Activated CD8-positive, alpha-beta memory T cell treated with anti-CD3 and anti-CD28 coated beads, Interleukin-2, amount 50 U/mL, for 48 hours (primary cell): ENCODE data around the gene HYPK.
"Not testable (repeated sequence)": the region's sequence is repeated elsewhere in the genome, so short reads cannot be mapped to it uniquely, and the experiment has no call there.

Experiments used
- DNase-seq: peaks from one replicate; pipeline ENCODE4 v3.0.0-alpha.2; 2020

The HYPK gene

GRCh38 chr15:43795997-43796396, 4.4 kb upstream of the HYPK start:
- DNase-seq, result no peak

GRCh38 chr15:43796566-43796965, 3.8 kb upstream of the HYPK start:
- no peak for DNase-seq

GRCh38 chr15:43799209-43799944, 1.0 kb upstream of the HYPK start:
- no peak for DNase-seq

GRCh38 chr15:43799945-43800285, 484 bp upstream of the HYPK start, which contains the start of gene SERINC4:
Gene SERINC4 (minus strand): TSS chr15:43800220. CDS start chr15:43799986, 234 bp downstream.
- DNase-seq, result no peak

- not testable (repeated sequence) for DNase-seq
These were observed 2.3 kb downstream of the HYPK start for GRCh38 chr15:43802676-43803075.

GRCh38 chr15:43808435-43808950, 8.1 kb downstream of the HYPK start:
- DNase-seq, result no peak

GRCh38 chr15:43808960-43809678, 8.7 kb downstream of the HYPK start:
- DNase-seq, result no peak

GRCh38 chr15:43815064-43815463, 14.7 kb downstream of the HYPK start:
- not testable (repeated sequence) for DNase-seq

GRCh38 chr15:43821505-43821904, 21.1 kb downstream of the HYPK start:
- no peak for DNase-seq

- DNase-seq, result peak; percentile 92
These were observed 24.2 kb downstream of the HYPK start, which contains the start of gene MFAP1 for GRCh38 chr15:43824302-43825246. Gene MFAP1 (minus strand): TSS chr15:43824690. CDS start chr15:43824569, 121 bp downstream.

- not testable (repeated sequence) for DNase-seq
These were observed 24.9 kb downstream of the HYPK start for GRCh38 chr15:43825305-43825704.

- no peak for DNase-seq
These were observed 25.7 kb downstream of the HYPK start for GRCh38 chr15:43826029-43826507.

- DNase-seq, result peak; percentile 91
These were observed 26.3 kb downstream of the HYPK start, which contains the start of gene WDR76 for GRCh38 chr15:43826508-43827341. Gene WDR76 (plus strand): TSS chr15:43827002. CDS start chr15:43827033, 31 bp downstream.

GRCh38 chr15:43828061-43828657, 27.8 kb downstream of the HYPK start:
- no peak for DNase-seq

GRCh38 chr15:43829951-43830540, 29.6 kb downstream of the HYPK start:
- not testable (repeated sequence) for DNase-seq

- not testable (repeated sequence) for DNase-seq
These were observed 30.4 kb downstream of the HYPK start for GRCh38 chr15:43830691-43831275.

- not testable (repeated sequence) for DNase-seq
These were observed 31.2 kb downstream of the HYPK start for GRCh38 chr15:43831519-43832052.

GRCh38 chr15:43832485-43832884, 32.1 kb downstream of the HYPK start:
- not testable (repeated sequence) for DNase-seq

- DNase-seq, result no peak
These were observed 45.0 kb downstream of the HYPK start for GRCh38 chr15:43845421-43845820.

GRCh38 chr15:43851251-43851650, 50.9 kb downstream of the HYPK start:
- no peak for DNase-seq
